Hair follicle dermal papilla cell (primary cell): ENCODE measurements around the gene ZNF454. TPM values are rescaled to one million over a fixed set of nuclear protein-coding genes. Genes with fewer than 3 reads are reported as not detected.

Experiments
- total RNA-seq: library from RNA; depleted of rRNA; stranded (reverse); fragments of >200 nt; gene quantifications from 2 replicates; pipeline ENCODE4 v1.2.3, GENCODE V29; 2012

ZNF454 gene
- total RNA-seq, result 0.85 and 3.4 TPM in 2 replicates

GRCh38 chr5:178940569-178941360, at the start of gene ZNF454:
Gene ZNF454 (plus strand): TSS chr5:178941198. CDS start chr5:178942792, 1,594 bp downstream.

DNA sequence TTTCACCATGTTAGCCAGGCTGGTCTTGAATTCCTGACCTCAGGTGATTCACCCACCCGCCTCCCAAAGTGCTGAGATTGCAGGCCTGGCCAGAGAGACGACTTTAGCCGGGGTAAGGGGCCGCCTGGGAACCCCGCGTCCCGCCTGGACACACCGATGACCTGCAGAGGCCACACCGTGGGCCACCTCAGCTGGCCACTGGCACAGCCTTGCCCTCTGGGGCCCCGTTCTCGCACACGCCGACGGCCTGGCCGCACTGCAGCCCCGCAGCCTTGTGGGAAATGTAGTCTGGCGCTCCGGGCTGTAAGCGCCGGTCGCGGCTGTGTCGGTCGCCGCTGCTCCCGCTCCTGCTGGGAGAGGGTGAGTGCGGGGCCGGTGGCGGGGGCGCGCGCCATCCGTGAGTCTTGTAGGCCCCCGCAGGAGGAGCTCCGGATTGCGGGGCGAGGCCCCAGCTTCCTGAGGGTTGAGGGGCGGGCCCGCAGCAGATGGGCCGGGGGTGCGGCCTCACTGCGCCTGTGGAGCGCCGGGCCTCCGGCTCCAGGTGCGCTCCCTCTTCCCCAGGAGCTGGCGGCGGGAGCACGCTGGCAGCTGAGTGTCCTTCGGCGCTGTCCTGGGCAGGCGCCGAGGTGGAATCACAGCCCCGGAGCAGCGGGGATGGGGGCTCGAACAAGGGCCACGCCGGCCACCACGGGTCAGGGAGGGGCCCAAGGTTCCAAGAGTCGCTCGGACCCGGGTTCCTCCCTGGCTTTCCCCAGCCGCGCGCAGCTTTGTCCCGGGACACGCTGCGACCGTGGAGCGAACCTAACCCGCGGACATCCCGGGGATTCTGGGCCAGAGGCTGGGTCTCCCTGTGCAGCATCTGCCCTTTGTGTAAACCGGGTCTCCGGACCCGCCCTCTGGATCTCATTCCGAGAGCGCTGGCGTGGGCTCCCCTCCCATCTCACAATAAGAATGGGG, 45.1 kb upstream of the ZNF454 start, which contains the start of gene ZFP2:
Gene ZFP2, plus strand, starts transcription at position 299 of the 957 bp plus-strand sequence. CDS start 35,401 bp downstream, outside the sequence.

GRCh38 chr5:178994580-178995340, 53.8 kb downstream of the ZNF454 start, which contains the start of gene GRM6:
Gene GRM6 (minus strand): TSS chr5:178995320. CDS start chr5:178994944, 376 bp downstream.

Other genes starting within 250 kb of the ZNF454 start
- 11.5 and 12.9 TPM in 2 replicates for gene ZNF354A, start 210.5 kb upstream of the ZNF454 start, total RNA-seq
- gene ZNF354B, start 81.2 kb upstream of the ZNF454 start, total RNA-seq, result 8.3 and 11.2 TPM in 2 replicates
- gene ZFP2, start 45.3 kb upstream of the ZNF454 start, total RNA-seq, result 1.3 TPM in 2 replicates
- gene GRM6, start 54.1 kb downstream of the ZNF454 start, total RNA-seq, result under 0.01 TPM in 1 of 2 replicates, not detected in the other
- 4.2 and 6.2 TPM in 2 replicates for gene ZNF879, start 82.6 kb downstream of the ZNF454 start, total RNA-seq
- gene ZNF354C, start 119.2 kb downstream of the ZNF454 start, total RNA-seq, result 8.5 and 9.4 TPM in 2 replicates